HCT116 (cell line): ENCODE data around the gene ZNF853. TPM values are rescaled to one million over a fixed set of nuclear protein-coding genes. Genes with fewer than 3 reads are reported as not detected.

Experiments used
- ATAC-seq: fragments of 200-7000 bp; cut with Tn5 transposase; 2 replicates; pipeline ENCODE4 v1.9.1; 2020; ENCODE audit warnings: mild to moderate bottlenecking, moderate library complexity
- BruUV-seq: library from RNA; stranded (reverse); fragments of 400-500 nt; replicated peaks from 2 replicates; lab custom pipeline; 2021; lab: Mats Ljungman, UMichigan
- CTCF ChIA-PET: fragments of 300-600 bp; sonication (Branson Sonifier 250); formaldehyde crosslinking; loops from one replicate; lab custom pipeline; 2021; ENCODE audit warnings: antibody characterized with exemption; lab: Charles Lee
- POLR2A ChIA-PET: fragments of 300-600, 350-600 bp; sonication (Branson Sonifier 250); formaldehyde crosslinking; loops from one replicate; lab custom pipeline; 2021; ENCODE audit warnings: antibody characterized with exemption; lab: Charles Lee
- RAD21 ChIA-PET, 2 experiments: fragments of 300-600 bp; sonication (Branson Sonifier 250); formaldehyde crosslinking; loops; one replicate each; lab custom pipeline; 2023; ENCODE audit warnings: low total read pairs in 2 of 2; ENCODE audit not compliant: uncharacterized antibody in 2 of 2, unreplicated experiment in 2 of 2, low non-redundant PET in 1 of 2; lab: Charles Lee
- DNase-seq: peaks from one replicate; pipeline ENCODE4 v3.0.0-alpha.2; 2010; ENCODE audit warnings: low read depth, low spot score
- H2AFZ ChIP-seq: fragments of 200-600 bp; shearing (Covaris generic), sonication (generic); 2 replicates; pipeline ENCODE4 v1.6.1; 2017; ENCODE audit warnings: low read depth, mixed run types, mixed read lengths, antibody characterized with exemption, low read length; ENCODE audit not compliant: poor library complexity, severe bottlenecking
- H3K27ac ChIP-seq: 2 replicates; pipeline ENCODE4 v1.5.1; 2012; ENCODE audit warnings: low read depth, low read length
- H3K27me3 ChIP-seq: fragments of 200-600 bp; sonication (generic); 2 replicates; pipeline ENCODE4 v1.6.1; 2016; ENCODE audit warnings: mixed run types, low read length, mixed read lengths; ENCODE audit not compliant: insufficient read depth
- H3K36me3 ChIP-seq, 2 experiments: fragments of 200-500 bp in 1 of 2; fragments of 200-600 bp in 1 of 2; sonication (Bioruptor generic) in 1 of 2; sonication (generic) in 1 of 2; 2 replicates each; pipeline versions ENCODE4 v1.5.1 to v1.6.1; 2014 to 2016; ENCODE audit warnings: low read length in 2 of 2, inconsistent platforms in 1 of 2, mixed read lengths in 1 of 2, mixed run types in 1 of 2; ENCODE audit not compliant: insufficient read depth in 2 of 2, control insufficient read depth in 1 of 2
- H3K4me1 ChIP-seq, 2 experiments: fragments of 200-600 bp in 1 of 2; sonication (generic) in 1 of 2; 2 replicates each; pipeline versions ENCODE4 v1.5.1 to v1.6.1; 2012 to 2017; ENCODE audit warnings: low read length in 2 of 2, inconsistent platforms in 1 of 2, mild to moderate bottlenecking in 1 of 2, mixed read lengths in 1 of 2, mixed run types in 1 of 2, moderate library complexity in 1 of 2; ENCODE audit not compliant: insufficient read depth in 2 of 2, control insufficient read depth in 1 of 2
- H3K4me2 ChIP-seq: fragments of 200-600 bp; sonication (generic); 2 replicates; pipeline ENCODE4 v1.6.1; 2017; ENCODE audit warnings: mixed run types, low read length, mixed read lengths
- H3K4me3 ChIP-seq, 2 experiments: fragments of 200-600 bp in 1 of 2; sonication (generic) in 1 of 2; replicated peaks in 1 of 2; 2 replicates each; pipeline ENCODE4 v1.5.1; 2011 to 2016; ENCODE audit warnings: low read length in 2 of 2, control low read depth in 1 of 2, low read depth in 1 of 2, mild to moderate bottlenecking in 1 of 2, mixed read lengths in 1 of 2, mixed run types in 1 of 2
- H3K79me2 ChIP-seq: fragments of 200-600 bp; sonication (generic); 2 replicates; pipeline ENCODE4 v1.6.1; 2017; ENCODE audit warnings: mild to moderate bottlenecking, mixed run types, low read length, moderate library complexity, mixed read lengths; ENCODE audit not compliant: insufficient read depth
- H3K9ac ChIP-seq: fragments of 200-600 bp; sonication (generic); 2 replicates; pipeline ENCODE4 v1.6.1; 2016; ENCODE audit warnings: low read length, mixed read lengths
- H3K9me2 ChIP-seq: fragments of 200-600 bp; sonication (generic), shearing (Covaris generic); 2 replicates; pipeline ENCODE4 v1.6.1; 2017; ENCODE audit warnings: mixed run types, mild to moderate bottlenecking, moderate library complexity; ENCODE audit not compliant: insufficient read depth
- H3K9me3 ChIP-seq, 2 experiments: fragments of 200-500 bp in 1 of 2; fragments of 200-600 bp in 1 of 2; sonication (Bioruptor generic) in 1 of 2; sonication (generic) in 1 of 2; 2 replicates each; pipeline ENCODE4 v1.6.1; 2014 to 2017; ENCODE audit warnings: low read length in 2 of 2, mixed read lengths in 2 of 2, inconsistent platforms in 1 of 2, low read depth in 1 of 2, mild to moderate bottlenecking in 1 of 2, mixed run types in 1 of 2, moderate library complexity in 1 of 2; ENCODE audit not compliant: control insufficient read depth in 1 of 2, insufficient read depth in 1 of 2
- H4K20me1 ChIP-seq: fragments of 200-600 bp; sonication (generic), shearing (Covaris generic); 2 replicates; pipeline ENCODE4 v1.6.1; 2017; ENCODE audit warnings: mixed run types, mild to moderate bottlenecking, moderate library complexity; ENCODE audit not compliant: insufficient read depth
- ATF3 ChIP-seq: IDR thresholded peaks from 2 replicates; pipeline ENCODE4 v1.6.1; 2012
- CBX3 ChIP-seq: IDR thresholded peaks from 2 replicates; pipeline ENCODE4 v1.6.1; 2012; ENCODE audit warnings: low read depth
- EGR1 ChIP-seq: IDR thresholded peaks from 2 replicates; pipeline ENCODE4 v1.6.1; 2012; ENCODE audit warnings: low read depth
- ELF1 ChIP-seq: IDR thresholded peaks from 2 replicates; pipeline ENCODE4 v1.6.1; 2012; ENCODE audit warnings: low read depth, borderline replicate concordance
- EZH2 ChIP-seq: fragments of 200-600 bp; sonication (generic); IDR thresholded peaks from 2 replicates; pipeline ENCODE4 v1.6.1; 2017; ENCODE audit warnings: antibody characterized with exemption, mixed run types
- FOSL1 ChIP-seq: IDR thresholded peaks from 2 replicates; pipeline ENCODE4 v1.6.1; 2012; ENCODE audit warnings: low read depth
- MAX ChIP-seq: IDR thresholded peaks from 2 replicates; pipeline ENCODE4 v1.6.1; 2012
- POLR2AphosphoS5 ChIP-seq: IDR thresholded peaks from 2 replicates; pipeline ENCODE4 v1.6.1; 2011; ENCODE audit warnings: mild to moderate bottlenecking, low read depth, low read length, moderate library complexity
- RAD21 ChIP-seq: IDR thresholded peaks from 2 replicates; pipeline ENCODE4 v1.6.1; 2012; ENCODE audit warnings: low read depth, mild to moderate bottlenecking
- REST ChIP-seq: IDR thresholded peaks from 2 replicates; pipeline ENCODE4 v1.6.1; 2012; ENCODE audit warnings: low read depth
- SRF ChIP-seq: IDR thresholded peaks from 2 replicates; pipeline ENCODE4 v1.6.1; 2012; ENCODE audit warnings: low read depth
- YY1 ChIP-seq: IDR thresholded peaks from 2 replicates; pipeline ENCODE4 v1.6.1; 2011; ENCODE audit warnings: low read length, low read depth, moderate library complexity, mild to moderate bottlenecking; ENCODE audit not compliant: insufficient replicate concordance; ENCODE audit errors: extremely low read depth
- ZNF274 ChIP-seq: fragments of 200-500 bp; sonication (Bioruptor generic); IDR thresholded peaks from 2 replicates; pipeline ENCODE4 v1.6.1; 2014; ENCODE audit warnings: mild to moderate bottlenecking, low read depth, low read length, inconsistent platforms
- intact Hi-C: fragments of 100-400 bp; cut with micrococcal nuclease; formaldehyde crosslinking; loops from 2 replicates; pipeline ENCODE4 v1.10.0; 2022
- total RNA-seq: library from RNA; stranded (reverse); gene quantifications from one replicate; pipeline ENCODE4 v1.2.1, GENCODE V29; 2021; ENCODE audit not compliant: unreplicated experiment

Gene ZNF853
- total RNA-seq, 1 experiment from 2014 or later = 0.05 TPM

GRCh38 chr7:6654113-6654841 lies 38.9 kb downstream of the ZNF853 start:
- Histone ChIP-seq H3K36me3 (peaks cover 6 to 34% of the 10 kb centered on the region in 2 experiments; a peak in 3 of 4 replicates), H3K9ac (no peak overlapping the region), H3K79me2 (peaks cover 4% of the 10 kb centered on the region; the same call in 1 of the 2 replicates), H3K27ac (no peak overlapping the region), H3K9me3 (no peaks in the 10 kb centered on the region; a peak in 1 of 4 replicates), H3K4me1 (no peaks in the 10 kb centered on the region), H3K27me3 (no peaks in the 10 kb centered on the region), H3K4me2 (no peak overlapping the region), H2AFZ (no peak overlapping the region), H3K9me2 (no peaks in the 10 kb centered on the region), H3K4me3 (no peak overlapping the region), H4K20me1 (no peaks in the 10 kb centered on the region)
- intact Hi-C loops = no loop called here
- no peak for DNase-seq
- ChIA-PET POLR2A (no interaction called here), CTCF (no interaction called here), RAD21 (no interaction called here)
- TF ChIP-seq RAD21 = no peak
- no peak for TF ChIP-seq YY1
- no peak for TF ChIP-seq EZH2
- TF ChIP-seq POLR2AphosphoS5 = no peak
- TF ChIP-seq CBX3 = no peak
- TF ChIP-seq ZNF274 = no peak
- TF ChIP-seq FOSL1 = no peak
- no TSS peak for BruUV-seq
- ATAC-seq = no peak

GRCh38 chr7:6654842-6655610 lies 39.6 kb downstream of the ZNF853 start:
- Histone ChIP-seq H2AFZ (no peak overlapping the region), H3K4me3 (no peak overlapping the region), H3K27ac (no peak overlapping the region), H3K9me3 (no peaks in the 10 kb centered on the region; a peak in 1 of 4 replicates), H3K9ac (no peak overlapping the region), H3K27me3 (no peaks in the 10 kb centered on the region), H3K4me1 (no peaks in the 10 kb centered on the region), H3K79me2 (no peaks in the 10 kb centered on the region), H4K20me1 (no peaks in the 10 kb centered on the region), H3K9me2 (no peaks in the 10 kb centered on the region), H3K4me2 (no peak overlapping the region), H3K36me3 (peaks cover 3 to 27% of the 10 kb centered on the region in 2 experiments; a peak in 3 of 4 replicates)
- ChIA-PET CTCF (no interaction called here), RAD21 (no interaction called here), POLR2A (no interaction called here)
- TF ChIP-seq ZNF274 (no peak), EGR1 (no peak), ATF3 (no peak), ELF1 (no peak), YY1 (no peak), CBX3 (no peak), REST (no peak), SRF (no peak), MAX (no peak)
- ATAC-seq (no peak), DNase-seq (no peak)
- no TSS peak for BruUV-seq
- intact Hi-C loops = no loop called here
